BE2C (cell line): Measurements from ENCODE around the gene MMP8.

Experiments used
- DNase-seq: peaks from one replicate; pipeline ENCODE4 v3.0.0-alpha.2; 2020
- H3K27me3 ChIP-seq: fragments of 250-450 bp; sonication (Bioruptor Pico); 2 replicates; pipeline ENCODE4 v1.5.1; 2020; ENCODE audit warnings: mild to moderate bottlenecking
- H3K36me3 ChIP-seq: fragments of 250-450 bp; sonication (Bioruptor Pico); 2 replicates; pipeline ENCODE4 v1.5.1; 2020; ENCODE audit warnings: mild to moderate bottlenecking
- H3K4me1 ChIP-seq: fragments of 250-450 bp; sonication (Bioruptor Pico); 2 replicates; pipeline ENCODE4 v1.5.1; 2020
- H3K4me3 ChIP-seq: 2 replicates; pipeline ENCODE4 v1.5.1; 2011; ENCODE audit warnings: low read depth, low read length
- H3K9me3 ChIP-seq: fragments of 250-450 bp; sonication (Bioruptor Pico); 2 replicates; pipeline ENCODE4 v1.5.1; 2020
- CTCF ChIP-seq: IDR thresholded peaks from 2 replicates; pipeline ENCODE4 v1.5.1; 2012; ENCODE audit warnings: mild to moderate bottlenecking, low read depth, low read length

Gene MMP8

GRCh38 chr11:102676084-102676483 lies 48.7 kb downstream of the MMP8 start:
- DNase-seq, result no peak
- no peaks in the 10 kb centered on the region for H3K9me3 ChIP-seq
- no peaks in the 10 kb centered on the region for H3K4me1 ChIP-seq
- no peaks in the 10 kb centered on the region for H3K27me3 ChIP-seq
- no peak overlapping the region for H3K4me3 ChIP-seq
- no peaks in the 10 kb centered on the region for H3K36me3 ChIP-seq
- TF ChIP-seq CTCF, result no peak

- no peaks in the 10 kb centered on the region for H3K27me3 ChIP-seq
Measured at GRCh38 chr11:102669664-102670063, 55.1 kb downstream of the MMP8 start.

GRCh38 chr11:102666331-102666957 lies 58.3 kb downstream of the MMP8 start:
- no peak overlapping the region for H3K4me3 ChIP-seq
- peak; percentile 90 for TF ChIP-seq CTCF
- no peaks in the 10 kb centered on the region for H3K9me3 ChIP-seq
- no peaks in the 10 kb centered on the region for H3K36me3 ChIP-seq
- H3K27me3 ChIP-seq, result no peaks in the 10 kb centered on the region; the same call in 1 of the 2 replicates
- H3K4me1 ChIP-seq, result no peaks in the 10 kb centered on the region
- peak; percentile 30 for DNase-seq

More at GRCh38 chr11:102669664-102670063, 55.1 kb downstream of the MMP8 start:
- no peak for DNase-seq
- H3K36me3 ChIP-seq, result no peaks in the 10 kb centered on the region
- no peaks in the 10 kb centered on the region for H3K9me3 ChIP-seq
- no peak overlapping the region for H3K4me3 ChIP-seq
- no peak for TF ChIP-seq CTCF
- H3K4me1 ChIP-seq, result no peaks in the 10 kb centered on the region

- H3K4me3 ChIP-seq, result no peak overlapping the region
- DNase-seq, result peak; percentile 42
- TF ChIP-seq CTCF, result peak; percentile 58
Measured at GRCh38 chr11:102664001-102664752, 60.6 kb downstream of the MMP8 start.

GRCh38 chr11:102662607-102663006 lies 62.1 kb downstream of the MMP8 start:
- no peak for DNase-seq
- Histone ChIP-seq H3K27me3 (peaks cover 6% of the 10 kb centered on the region), H3K36me3 (no peaks in the 10 kb centered on the region), H3K9me3 (no peaks in the 10 kb centered on the region), H3K4me1 (no peaks in the 10 kb centered on the region), H3K4me3 (no peak overlapping the region)
- no peak for TF ChIP-seq CTCF

More at GRCh38 chr11:102664001-102664752, 60.6 kb downstream of the MMP8 start:
- Histone ChIP-seq H3K4me1 (no peaks in the 10 kb centered on the region), H3K27me3 (peaks cover 3% of the 10 kb centered on the region), H3K36me3 (no peaks in the 10 kb centered on the region), H3K9me3 (no peaks in the 10 kb centered on the region)
